GM23338 (cell line): ENCODE measurements around the gene ELAVL2.

ENCODE experiments used
- CREB1 ChIP-seq: fragments of 250-450 bp; sonication (Bioruptor Pico); IDR thresholded peaks from 2 replicates; pipeline ENCODE4 v1.5.0; 2020; ENCODE audit warnings: low read depth, mild to moderate bottlenecking, moderate library complexity
- ETS1 ChIP-seq: IDR thresholded peaks from 2 replicates; pipeline ENCODE4 v1.6.1; 2016; ENCODE audit warnings: antibody characterized with exemption
- EZH2 ChIP-seq: fragments of 200-600 bp; sonication (generic); IDR thresholded peaks from one replicate; pipeline ENCODE4 v1.8.0; 2017; ENCODE audit warnings: antibody characterized with exemption, mild to moderate bottlenecking, low read depth; ENCODE audit not compliant: unreplicated experiment
- EZH2phosphoT487 ChIP-seq: fragments of 200-600 bp; sonication (generic); IDR thresholded peaks from one replicate; pipeline ENCODE4 v1.8.1; 2018; ENCODE audit warnings: antibody characterized with exemption; ENCODE audit not compliant: unreplicated experiment
- JUNB ChIP-seq: IDR thresholded peaks from one replicate; pipeline ENCODE4 v1.6.1; 2016; ENCODE audit warnings: antibody characterized with exemption; ENCODE audit not compliant: unreplicated experiment
- NANOG ChIP-seq: IDR thresholded peaks from 2 replicates; pipeline ENCODE4 v1.6.1; 2016; ENCODE audit warnings: antibody characterized with exemption, borderline replicate concordance
- POLR2AphosphoS5 ChIP-seq: IDR thresholded peaks from 2 replicates; pipeline ENCODE4 v1.6.1; 2016; ENCODE audit warnings: antibody characterized with exemption, low read depth
- REST ChIP-seq: IDR thresholded peaks from one replicate; pipeline ENCODE4 v1.6.1; 2018; ENCODE audit warnings: antibody characterized with exemption; ENCODE audit not compliant: unreplicated experiment
- STAT1 ChIP-seq: IDR thresholded peaks from one replicate; pipeline ENCODE4 v1.6.1; 2016; ENCODE audit warnings: antibody characterized with exemption; ENCODE audit not compliant: unreplicated experiment
- ZNF114 ChIP-seq: fragments of 250-450 bp; sonication (Bioruptor Pico); IDR thresholded peaks from 2 replicates; pipeline ENCODE4 v1.5.0; 2020; ENCODE audit warnings: mild to moderate bottlenecking, moderate library complexity
- ZNF331 ChIP-seq: fragments of 250-450 bp; sonication (Bioruptor Pico); IDR thresholded peaks from 2 replicates; pipeline ENCODE4 v1.5.0; 2020; ENCODE audit warnings: low read depth, mild to moderate bottlenecking, moderate library complexity
- TF ChIP-seq, protein P1 (sequence below), 2 experiments: fragments of 200-600 bp in 1 of 2; sonication (generic) in 1 of 2; conservative IDR thresholded peaks; 2 replicates each; pipeline versions ENCODE4 v1.5.1 to v1.6.1; 2016 to 2017; ENCODE audit warnings: antibody characterized with exemption in 2 of 2, low read depth in 2 of 2, mild to moderate bottlenecking in 2 of 2, moderate library complexity in 1 of 2
- TF ChIP-seq, protein P2 (sequence below): fragments of 250-450 bp; sonication (Bioruptor Pico); IDR thresholded peaks from 2 replicates; pipeline ENCODE4 v1.5.0; 2020; ENCODE audit warnings: mild to moderate bottlenecking, moderate library complexity

GRCh38 chr9:23665051-23665450 lies 161.0 kb downstream of the ELAVL2 start:
- TF ChIP-seq JUNB, result no peak
- no peak for TF ChIP-seq REST
- TF ChIP-seq, protein P1, sequence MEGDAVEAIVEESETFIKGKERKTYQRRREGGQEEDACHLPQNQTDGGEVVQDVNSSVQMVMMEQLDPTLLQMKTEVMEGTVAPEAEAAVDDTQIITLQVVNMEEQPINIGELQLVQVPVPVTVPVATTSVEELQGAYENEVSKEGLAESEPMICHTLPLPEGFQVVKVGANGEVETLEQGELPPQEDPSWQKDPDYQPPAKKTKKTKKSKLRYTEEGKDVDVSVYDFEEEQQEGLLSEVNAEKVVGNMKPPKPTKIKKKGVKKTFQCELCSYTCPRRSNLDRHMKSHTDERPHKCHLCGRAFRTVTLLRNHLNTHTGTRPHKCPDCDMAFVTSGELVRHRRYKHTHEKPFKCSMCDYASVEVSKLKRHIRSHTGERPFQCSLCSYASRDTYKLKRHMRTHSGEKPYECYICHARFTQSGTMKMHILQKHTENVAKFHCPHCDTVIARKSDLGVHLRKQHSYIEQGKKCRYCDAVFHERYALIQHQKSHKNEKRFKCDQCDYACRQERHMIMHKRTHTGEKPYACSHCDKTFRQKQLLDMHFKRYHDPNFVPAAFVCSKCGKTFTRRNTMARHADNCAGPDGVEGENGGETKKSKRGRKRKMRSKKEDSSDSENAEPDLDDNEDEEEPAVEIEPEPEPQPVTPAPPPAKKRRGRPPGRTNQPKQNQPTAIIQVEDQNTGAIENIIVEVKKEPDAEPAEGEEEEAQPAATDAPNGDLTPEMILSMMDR (conservative IDR thresholded peaks at IDR 0.05; ENCODE audit: low read depth in 2 of 2), result peak in 1 of 2 experiments; percentile 39; a peak in 2 of 4 replicates
- TF ChIP-seq ETS1, result no peak
- TF ChIP-seq EZH2, result no peak
- TF ChIP-seq EZH2phosphoT487, result no peak
- TF ChIP-seq ZNF331 (CRISPR knock-in tag), result no peak
- no peak for TF ChIP-seq STAT1
- no peak for TF ChIP-seq POLR2AphosphoS5
- TF ChIP-seq CREB1 (CRISPR knock-in tag), result no peak
- TF ChIP-seq, protein P2, sequence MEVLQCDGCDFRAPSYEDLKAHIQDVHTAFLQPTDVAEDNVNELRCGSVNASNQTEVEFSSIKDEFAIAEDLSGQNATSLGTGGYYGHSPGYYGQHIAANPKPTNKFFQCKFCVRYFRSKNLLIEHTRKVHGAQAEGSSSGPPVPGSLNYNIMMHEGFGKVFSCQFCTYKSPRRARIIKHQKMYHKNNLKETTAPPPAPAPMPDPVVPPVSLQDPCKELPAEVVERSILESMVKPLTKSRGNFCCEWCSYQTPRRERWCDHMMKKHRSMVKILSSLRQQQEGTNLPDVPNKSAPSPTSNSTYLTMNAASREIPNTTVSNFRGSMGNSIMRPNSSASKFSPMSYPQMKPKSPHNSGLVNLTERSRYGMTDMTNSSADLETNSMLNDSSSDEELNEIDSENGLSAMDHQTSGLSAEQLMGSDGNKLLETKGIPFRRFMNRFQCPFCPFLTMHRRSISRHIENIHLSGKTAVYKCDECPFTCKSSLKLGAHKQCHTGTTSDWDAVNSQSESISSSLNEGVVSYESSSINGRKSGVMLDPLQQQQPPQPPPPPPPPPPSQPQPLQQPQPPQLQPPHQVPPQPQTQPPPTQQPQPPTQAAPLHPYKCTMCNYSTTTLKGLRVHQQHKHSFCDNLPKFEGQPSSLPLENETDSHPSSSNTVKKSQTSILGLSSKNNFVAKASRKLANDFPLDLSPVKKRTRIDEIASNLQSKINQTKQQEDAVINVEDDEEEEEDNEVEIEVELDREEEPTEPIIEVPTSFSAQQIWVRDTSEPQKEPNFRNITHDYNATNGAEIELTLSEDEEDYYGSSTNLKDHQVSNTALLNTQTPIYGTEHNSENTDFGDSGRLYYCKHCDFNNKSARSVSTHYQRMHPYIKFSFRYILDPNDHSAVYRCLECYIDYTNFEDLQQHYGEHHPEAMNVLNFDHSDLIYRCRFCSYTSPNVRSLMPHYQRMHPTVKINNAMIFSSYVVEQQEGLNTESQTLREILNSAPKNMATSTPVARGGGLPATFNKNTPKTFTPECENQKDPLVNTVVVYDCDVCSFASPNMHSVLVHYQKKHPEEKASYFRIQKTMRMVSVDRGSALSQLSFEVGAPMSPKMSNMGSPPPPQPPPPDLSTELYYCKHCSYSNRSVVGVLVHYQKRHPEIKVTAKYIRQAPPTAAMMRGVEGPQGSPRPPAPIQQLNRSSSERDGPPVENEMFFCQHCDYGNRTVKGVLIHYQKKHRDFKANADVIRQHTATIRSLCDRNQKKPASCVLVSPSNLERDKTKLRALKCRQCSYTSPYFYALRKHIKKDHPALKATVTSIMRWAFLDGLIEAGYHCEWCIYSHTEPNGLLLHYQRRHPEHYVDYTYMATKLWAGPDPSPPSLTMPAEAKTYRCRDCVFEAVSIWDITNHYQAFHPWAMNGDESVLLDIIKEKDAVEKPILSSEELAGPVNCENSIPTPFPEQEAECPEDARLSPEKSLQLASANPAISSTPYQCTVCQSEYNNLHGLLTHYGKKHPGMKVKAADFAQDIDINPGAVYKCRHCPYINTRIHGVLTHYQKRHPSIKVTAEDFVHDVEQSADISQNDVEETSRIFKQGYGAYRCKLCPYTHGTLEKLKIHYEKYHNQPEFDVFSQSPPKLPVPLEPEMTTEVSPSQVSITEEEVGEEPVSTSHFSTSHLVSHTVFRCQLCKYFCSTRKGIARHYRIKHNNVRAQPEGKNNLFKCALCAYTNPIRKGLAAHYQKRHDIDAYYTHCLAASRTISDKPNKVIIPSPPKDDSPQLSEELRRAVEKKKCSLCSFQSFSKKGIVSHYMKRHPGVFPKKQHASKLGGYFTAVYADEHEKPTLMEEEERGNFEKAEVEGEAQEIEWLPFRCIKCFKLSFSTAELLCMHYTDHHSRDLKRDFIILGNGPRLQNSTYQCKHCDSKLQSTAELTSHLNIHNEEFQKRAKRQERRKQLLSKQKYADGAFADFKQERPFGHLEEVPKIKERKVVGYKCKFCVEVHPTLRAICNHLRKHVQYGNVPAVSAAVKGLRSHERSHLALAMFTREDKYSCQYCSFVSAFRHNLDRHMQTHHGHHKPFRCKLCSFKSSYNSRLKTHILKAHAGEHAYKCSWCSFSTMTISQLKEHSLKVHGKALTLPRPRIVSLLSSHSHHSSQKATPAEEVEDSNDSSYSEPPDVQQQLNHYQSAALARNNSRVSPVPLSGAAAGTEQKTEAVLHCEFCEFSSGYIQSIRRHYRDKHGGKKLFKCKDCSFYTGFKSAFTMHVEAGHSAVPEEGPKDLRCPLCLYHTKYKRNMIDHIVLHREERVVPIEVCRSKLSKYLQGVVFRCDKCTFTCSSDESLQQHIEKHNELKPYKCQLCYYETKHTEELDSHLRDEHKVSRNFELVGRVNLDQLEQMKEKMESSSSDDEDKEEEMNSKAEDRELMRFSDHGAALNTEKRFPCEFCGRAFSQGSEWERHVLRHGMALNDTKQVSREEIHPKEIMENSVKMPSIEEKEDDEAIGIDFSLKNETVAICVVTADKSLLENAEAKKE (CRISPR knock-in tag), result no peak
- TF ChIP-seq NANOG, result no peak
- TF ChIP-seq ZNF114 (CRISPR knock-in tag), result no peak
